NCI-H146 treated with DMSO at 0.1 percent for 48 hours (cell line): ENCODE data around the gene SCAMP5.
A peak's percentile ranks its signal among the peaks of the same experiment; 100 is the strongest.

Experiments used
- DNase-seq: peaks from one replicate; lab custom pipeline; 2025; ENCODE audit not compliant: unreplicated experiment; lab: John Stamatoyannopoulos, UW

The SCAMP5 gene, protein sequence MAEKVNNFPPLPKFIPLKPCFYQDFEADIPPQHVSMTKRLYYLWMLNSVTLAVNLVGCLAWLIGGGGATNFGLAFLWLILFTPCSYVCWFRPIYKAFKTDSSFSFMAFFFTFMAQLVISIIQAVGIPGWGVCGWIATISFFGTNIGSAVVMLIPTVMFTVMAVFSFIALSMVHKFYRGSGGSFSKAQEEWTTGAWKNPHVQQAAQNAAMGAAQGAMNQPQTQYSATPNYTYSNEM

GRCh38 chr15:74995182-74995778 is at the start of gene SCAMP5:
Gene SCAMP5, plus strand, starts transcription at chr15:74995563. Its CDS starts 16,277 bp downstream, at chr15:75011840.
- DNase-seq, result peak; percentile 67

DNA sequence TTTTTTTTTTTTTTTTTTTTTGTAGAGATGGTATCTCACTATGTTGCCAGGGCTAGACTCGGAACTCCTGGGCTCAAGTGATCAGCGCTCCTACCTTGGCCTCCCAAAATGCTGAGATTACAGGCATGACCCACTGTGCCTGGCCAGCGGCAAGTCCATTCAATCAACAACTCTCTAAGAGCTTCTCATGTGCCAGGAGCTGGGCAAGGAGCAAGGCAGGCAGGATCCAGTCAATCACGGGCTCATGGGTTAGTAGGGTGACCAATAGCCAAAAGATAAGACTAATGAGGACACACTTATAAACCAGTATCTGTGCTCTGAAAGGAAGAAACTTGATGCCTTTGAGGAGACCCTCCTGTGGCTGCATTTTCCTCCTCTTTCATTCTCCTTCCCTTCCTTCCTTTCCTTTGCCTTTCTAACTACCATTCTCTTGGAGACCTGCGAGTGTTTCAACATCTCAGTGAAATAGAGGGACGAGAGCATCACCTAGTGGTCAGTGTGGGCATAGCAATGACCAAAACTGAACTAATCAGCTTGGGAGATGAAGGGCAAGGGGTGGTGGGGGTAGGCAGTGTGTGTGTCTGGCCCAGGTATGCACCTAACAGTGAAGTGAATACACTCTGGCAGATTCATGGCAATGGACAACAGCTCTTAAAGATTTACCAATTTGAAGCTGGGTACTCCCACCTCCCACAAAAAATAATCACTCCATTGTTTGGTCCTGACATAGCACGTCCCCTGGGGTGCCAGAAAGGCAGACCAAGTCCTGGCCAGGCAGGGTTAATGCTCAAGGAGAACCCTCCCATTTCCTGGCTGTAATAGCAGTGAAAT is 45.1 kb upstream of the SCAMP5 start:
- DNase-seq, result peak; percentile 39

DNA sequence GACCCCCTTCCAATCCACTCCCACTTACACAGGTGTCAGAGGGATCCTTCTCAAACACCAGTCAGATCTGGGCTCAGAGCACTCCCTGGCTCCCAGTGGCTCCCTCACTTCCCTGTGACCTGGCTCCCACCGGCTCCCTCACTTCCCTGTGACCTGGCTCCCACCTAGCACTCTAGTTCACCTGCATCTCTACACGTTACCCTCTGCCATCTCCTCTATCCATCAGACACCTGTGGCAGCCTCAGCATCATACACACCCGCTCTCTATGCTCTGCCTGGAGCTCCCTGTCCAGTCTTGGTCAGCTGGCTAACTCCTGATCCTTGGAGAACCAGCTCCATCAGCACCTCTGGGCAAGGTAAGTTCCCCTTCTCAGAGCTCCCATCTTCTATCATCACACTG is 44.4 kb upstream of the SCAMP5 start:
- no peak for DNase-seq

GRCh38 chr15:74954515-74954914 is 40.8 kb upstream of the SCAMP5 start:
- no peak for DNase-seq

GRCh38 chr15:74955017-74955416 is 40.3 kb upstream of the SCAMP5 start:
- no peak for DNase-seq

DNA sequence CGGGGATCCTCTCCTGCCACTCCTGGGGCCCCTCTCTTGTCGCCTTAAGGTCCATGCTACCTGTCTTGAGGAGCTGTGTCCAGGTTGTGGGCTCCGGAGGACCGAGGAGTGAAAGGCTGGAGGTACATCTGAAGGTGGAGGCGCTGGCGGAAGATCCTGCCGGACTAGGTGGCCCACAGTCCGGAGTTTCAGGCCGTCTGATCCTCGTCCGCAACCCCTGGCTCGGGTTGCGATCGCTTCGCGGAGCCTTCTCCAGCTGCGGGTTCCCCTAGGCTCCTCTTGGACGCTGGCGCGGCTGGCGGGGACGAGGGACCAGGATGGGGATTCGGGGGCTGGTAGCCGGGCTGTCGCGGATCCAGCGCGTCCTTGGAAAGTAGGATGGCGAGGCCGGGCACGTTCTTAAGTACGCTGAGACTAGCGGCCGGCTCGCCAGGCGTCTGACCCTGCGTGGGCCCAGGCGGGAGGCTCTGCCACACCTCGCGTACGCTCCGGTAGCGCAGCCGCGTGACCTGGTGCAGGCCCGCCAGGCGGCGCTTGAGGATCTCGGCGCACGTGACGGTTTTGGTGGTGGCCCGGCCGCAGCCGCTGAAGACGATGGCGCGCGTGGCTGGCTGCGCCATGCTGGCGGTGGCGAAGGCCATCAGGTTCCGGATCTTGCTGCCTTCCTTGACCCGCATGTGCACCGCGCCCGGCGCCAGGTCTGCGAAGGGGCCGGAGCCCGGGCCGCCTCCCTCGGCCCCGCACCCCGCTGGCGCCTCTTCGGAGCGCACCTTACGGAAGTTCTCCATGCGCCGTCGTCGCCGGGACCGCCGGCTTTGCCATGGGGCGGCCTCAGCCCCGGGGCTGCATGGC is 39.3 kb upstream of the SCAMP5 start:
- DNase-seq, result no peak

DNA sequence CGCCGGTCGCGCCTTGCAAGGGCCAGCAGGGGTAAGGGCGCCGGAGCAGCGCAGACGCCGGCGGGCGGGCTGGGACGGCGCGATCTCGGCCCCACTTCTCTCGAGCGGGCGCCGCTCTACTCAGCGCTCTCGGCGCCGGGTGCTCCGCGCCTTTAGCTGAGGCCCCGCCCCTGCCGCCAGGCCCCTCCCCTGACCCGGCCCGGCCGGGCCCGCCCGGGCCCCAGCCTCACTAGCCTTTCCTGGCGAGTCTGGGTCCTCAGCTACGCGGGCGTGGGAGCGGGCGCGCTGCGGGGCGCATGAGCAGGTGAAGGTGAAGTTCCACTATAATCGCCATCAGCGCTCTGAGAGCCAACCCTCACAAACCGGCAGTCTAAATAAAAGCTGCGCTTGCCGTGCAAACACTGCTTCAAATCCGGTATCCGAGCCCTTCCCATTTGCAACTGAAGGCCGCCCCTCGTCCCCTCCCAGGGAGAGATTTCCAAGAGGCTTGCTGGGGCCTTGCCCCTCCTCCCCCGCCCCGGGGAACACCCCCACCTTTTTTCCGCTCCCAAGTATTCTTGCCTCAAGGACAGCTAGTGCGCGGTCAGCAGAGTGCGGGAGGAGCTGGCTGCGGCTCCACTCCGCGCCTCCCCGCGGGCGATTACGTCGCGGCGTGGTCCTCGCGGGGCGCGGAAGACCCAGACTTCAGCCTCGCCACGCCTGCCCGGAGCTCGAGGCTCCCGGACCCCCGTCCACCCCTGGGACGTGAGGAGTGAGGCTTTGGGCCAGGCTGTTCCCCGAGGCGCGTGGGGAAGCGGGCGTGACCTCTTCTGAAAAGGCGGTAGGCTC is 38.5 kb upstream of the SCAMP5 start, which contains the start of gene RPP25:
Gene RPP25, minus strand, starts transcription at position 125 of the 828 bp plus-strand sequence. CDS start 189 bp downstream, outside the sequence.
- DNase-seq, result peak; percentile 55

- DNase-seq, result no peak
These were observed 37.8 kb upstream of the SCAMP5 start for GRCh38 chr15:74957476-74958035.

DNA sequence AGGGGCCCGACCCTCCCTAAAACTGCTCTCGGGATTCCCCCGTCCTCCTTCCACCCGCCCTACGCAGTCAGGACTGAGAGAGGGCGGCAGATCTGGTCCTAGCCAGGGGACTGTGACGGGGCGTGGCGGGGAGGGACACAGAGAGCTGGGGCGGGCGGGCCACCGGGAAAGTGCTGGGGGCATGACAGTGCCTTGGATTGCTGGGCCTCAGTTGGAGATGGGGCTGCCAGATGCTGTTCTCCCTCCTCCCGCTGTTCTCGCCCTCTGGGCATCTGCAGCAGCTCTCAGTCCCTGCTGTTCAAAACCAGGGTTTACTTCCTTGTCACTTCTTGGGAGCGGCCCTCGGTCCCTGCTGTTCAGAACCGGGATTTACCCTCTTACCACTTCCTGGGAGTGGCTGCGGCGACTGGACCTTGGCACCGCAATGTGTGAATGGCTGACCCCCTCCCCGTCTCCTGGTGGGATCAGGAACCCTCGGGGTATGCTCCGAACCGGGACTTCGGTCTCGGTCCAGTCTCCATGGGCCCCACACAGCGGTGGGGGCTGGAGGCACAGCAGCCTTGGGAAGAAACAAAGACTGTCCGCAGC is 36.9 kb upstream of the SCAMP5 start:
- DNase-seq, result peak; percentile 33

DNA sequence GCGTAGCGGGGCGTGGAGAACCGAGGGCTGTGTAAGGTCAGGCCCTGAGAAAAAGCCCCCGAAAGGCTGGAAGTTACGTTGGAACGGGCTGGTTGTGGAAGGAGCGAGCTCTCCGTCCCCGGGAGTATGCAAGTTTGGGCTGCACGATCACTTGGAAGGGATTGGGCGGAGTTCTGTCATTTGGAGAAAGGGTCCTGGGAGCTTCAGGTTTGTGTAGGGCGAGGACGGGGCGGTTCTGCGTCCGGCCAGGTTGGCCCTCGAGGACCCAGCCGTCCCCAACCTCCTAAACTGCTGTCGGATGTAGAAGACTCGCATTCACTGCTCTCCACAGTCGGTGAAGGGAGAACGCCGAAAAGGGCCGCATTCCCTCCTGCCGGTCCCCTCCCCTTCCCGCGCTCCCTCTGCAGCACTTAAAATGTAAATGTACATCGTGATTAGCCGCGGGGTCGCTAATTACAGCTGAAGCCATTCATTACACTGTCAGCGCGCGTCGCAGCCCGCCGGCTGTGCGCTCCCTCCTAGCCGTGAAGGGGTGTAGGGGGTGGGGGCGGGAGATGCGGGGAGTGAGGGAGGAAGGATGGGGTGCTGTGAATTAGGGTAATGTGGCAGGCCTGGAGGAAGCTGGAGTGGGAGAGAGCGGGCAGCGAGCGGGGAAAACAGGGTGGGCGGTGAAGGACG is 36.3 kb upstream of the SCAMP5 start:
- peak; percentile 17 for DNase-seq

- DNase-seq, result no peak
These were observed 35.8 kb upstream of the SCAMP5 start for GRCh38 chr15:74959586-74959939.

GRCh38 chr15:74960286-74960685 is 35.1 kb upstream of the SCAMP5 start:
- DNase-seq, result no peak

DNA sequence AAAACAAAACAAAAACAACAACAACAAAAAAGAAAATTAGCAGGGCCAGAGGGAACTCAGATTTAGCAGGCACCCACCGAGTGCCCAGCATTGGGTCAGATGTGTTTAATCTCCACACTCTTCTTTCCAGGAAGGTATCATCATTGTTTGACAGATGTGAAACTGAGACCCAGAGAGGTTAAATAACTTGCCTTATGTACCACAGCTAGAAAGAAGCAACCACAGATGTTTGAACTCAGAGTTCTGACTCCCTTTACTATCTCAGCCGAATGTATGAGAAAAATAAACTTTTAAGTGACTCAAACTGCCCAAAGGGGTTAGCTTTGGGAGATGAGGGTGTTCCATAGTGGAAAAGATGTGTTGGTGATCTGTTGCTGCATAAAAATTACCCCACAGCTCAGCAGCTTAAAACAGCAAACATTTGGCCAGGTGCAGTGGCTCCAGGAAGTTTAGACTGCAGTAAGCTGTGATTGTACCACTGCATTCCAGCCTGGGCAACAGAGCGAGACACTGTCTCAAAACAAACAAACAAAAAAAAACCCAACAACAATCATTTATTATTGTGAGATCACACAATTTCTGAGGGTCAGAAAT is 34.3 kb upstream of the SCAMP5 start:
- no peak for DNase-seq

DNA sequence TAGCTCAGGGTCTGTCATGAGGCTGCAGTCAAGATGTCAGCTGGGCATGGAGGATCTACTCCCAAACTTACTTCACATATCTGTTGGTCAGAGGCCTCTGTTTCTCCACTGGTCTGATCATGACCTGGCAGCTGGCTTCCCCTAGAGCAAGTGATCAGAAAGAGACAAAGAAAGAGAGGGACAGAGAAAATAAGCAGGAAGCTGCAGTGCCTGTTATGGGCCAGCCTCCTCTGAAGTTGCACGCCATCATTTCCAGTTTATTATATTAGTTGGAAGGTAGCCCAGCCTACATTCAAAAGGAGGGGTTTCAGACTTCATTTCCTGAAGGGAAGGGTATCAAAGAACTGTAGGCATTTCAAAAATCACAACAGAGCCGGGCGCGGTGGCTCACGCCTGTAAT is 33.7 kb upstream of the SCAMP5 start:
- DNase-seq, result no peak

DNA sequence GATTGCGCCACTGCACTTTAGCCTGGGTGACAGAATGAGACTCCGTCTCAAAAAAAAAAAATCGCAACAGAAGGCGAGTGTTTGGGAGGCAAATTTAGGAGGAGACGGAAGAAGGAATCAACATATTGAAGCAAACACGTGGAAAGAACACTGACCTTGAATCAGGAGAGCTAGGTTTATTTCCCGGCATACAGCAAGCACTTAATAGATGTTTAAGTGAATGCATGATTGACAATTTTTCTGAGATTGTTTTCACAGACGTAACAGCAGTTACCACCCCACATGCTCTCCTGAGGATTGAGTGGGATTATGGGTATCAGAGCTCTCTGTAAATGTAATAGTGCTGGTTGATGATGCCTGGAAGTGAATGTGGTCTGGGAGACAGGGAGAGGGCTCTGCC is 33.1 kb upstream of the SCAMP5 start:
- no peak for DNase-seq

- DNase-seq, result no peak
These were observed 32.7 kb upstream of the SCAMP5 start for GRCh38 chr15:74962671-74963070.

DNA sequence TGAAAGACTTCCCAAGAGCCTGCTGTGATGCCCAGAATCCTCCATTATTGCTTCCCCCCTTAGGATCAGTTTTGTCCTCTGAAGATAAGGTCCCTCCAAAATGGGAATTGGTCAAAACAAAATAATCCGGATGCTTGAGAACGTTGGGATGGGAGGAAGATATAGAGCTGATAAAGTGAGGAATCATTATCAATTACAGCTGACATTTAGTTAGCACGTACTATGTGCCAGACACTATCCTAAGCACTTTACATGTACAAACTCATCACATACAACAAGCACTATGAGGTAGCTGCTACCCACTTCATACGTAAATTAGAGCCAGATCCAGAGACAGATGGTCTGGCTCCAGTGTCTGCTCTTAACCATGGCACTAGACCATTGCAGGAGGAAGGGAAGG is 32.1 kb upstream of the SCAMP5 start:
- DNase-seq, result no peak

DNA sequence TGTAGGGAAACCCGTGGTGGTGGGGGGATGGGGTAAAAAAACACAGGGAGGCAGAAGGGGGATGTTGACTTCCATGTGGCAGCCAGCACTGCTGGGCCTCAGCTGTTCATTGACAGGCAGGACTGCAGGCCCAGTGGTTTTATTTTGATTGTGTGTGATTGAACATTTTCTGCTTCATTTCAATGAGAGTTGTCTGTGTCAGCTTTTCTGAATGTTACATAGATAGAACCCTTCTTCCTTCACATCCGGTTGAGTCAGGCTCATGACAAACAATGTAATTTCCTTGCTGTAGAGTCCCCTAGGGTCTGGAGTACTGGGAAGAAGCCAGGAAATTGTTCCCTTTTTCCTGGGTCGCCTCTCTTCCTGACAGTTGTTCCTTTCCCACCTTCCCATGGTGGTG is 30.6 kb upstream of the SCAMP5 start:
- DNase-seq, result no peak

GRCh38 chr15:74967670-74968069 is 27.7 kb upstream of the SCAMP5 start:
- no peak for DNase-seq
